HG03575 (cell line): ENCODE measurements around the gene GPS2.

Source experiments
- ATAC-seq: cut with Tn5 transposase; IDR thresholded peaks from one replicate; pipeline ENCODE4 v1.9.1; 2021; ENCODE audit not compliant: unreplicated experiment, insufficient number of reproducible peaks, low FRiP score; ENCODE audit errors: extremely low read depth

Gene GPS2

DNA sequence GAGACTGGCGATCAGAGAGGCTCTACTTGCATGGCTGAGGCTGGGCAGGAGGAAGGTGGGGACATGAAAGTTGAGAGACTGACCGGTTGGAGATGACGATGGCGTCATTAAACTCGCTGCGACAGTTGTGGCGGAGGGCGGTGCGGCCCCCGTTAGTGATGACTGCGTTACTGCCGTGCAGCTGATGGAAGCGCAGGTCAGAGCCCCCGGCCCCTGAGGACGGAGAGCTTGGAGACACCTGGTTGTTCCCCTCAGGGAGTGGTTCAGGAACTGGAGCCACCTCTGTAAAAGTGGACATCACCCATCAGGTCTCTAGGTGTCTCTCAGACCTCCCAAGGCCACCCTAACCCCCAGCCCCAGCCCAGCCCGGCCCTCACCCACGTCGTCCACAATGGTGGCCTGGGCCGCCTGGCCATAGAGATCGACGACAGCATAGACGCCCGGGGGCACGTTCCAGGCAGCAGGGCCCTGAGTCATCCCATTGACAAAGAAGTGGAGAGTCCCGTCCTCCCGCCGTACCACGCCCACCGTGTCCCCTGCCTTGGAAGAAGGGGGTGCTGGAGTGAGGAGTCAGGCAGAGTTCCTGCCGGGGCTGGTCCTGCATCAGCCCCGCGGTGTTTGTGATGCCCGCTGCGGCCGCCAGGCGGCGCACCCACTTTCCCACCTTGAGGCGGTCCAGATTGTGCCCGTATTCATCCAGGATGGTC lies 8.7 kb upstream of the GPS2 start:
- ATAC-seq = no peak

DNA sequence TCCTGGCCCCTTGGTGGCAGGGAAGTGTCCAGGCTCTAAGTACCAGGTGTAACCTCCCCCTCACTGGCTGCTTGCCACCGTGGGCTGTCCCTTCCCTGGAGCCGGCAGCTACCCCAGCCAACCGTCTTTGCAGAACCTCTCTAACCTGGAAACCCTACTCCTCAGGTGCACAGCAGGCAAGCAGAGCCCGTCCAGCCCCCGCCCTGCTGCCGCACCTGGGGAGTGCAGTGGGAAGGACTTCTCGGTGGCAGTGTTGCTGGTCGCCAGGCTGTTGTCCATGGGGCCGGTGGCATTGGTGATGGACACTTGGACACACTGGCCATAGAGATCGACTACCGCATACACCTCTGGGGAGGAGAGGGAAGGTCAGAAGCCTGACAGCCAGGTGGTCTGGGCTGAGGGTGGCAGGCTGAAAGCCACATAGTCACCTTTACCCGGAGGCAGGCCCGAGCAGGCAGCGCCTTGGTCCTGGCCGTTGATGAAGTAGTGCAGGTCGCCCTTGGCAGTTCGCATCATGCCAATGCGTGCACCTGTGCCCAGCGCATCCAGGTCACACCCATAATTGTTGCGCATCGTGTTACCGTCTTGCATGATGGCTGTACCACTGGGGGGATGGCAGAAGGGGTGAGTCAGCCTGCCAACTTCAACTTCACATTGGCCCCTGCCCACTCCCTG lies 7.5 kb upstream of the GPS2 start:
- no peak for ATAC-seq

DNA sequence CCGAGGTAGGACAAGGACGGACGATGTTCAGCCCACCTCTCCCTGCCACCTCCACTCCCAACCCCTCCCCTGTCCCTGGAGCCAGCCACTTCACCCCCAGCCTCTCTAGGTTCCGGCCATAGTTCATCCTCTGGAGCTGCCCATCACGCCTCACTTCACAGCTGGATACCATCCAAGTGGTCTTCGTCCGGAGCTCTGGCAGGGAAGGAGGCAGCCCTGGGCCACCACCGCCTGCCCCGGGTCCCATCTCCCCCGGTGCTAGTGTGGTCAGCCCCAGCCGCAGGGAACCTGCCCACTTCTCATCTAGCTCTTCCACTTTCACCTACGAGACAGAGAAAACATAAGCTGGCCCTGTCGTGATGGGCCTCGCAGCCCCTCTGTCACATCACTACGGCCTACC lies 6.3 kb upstream of the GPS2 start:
- ATAC-seq = no peak

DNA sequence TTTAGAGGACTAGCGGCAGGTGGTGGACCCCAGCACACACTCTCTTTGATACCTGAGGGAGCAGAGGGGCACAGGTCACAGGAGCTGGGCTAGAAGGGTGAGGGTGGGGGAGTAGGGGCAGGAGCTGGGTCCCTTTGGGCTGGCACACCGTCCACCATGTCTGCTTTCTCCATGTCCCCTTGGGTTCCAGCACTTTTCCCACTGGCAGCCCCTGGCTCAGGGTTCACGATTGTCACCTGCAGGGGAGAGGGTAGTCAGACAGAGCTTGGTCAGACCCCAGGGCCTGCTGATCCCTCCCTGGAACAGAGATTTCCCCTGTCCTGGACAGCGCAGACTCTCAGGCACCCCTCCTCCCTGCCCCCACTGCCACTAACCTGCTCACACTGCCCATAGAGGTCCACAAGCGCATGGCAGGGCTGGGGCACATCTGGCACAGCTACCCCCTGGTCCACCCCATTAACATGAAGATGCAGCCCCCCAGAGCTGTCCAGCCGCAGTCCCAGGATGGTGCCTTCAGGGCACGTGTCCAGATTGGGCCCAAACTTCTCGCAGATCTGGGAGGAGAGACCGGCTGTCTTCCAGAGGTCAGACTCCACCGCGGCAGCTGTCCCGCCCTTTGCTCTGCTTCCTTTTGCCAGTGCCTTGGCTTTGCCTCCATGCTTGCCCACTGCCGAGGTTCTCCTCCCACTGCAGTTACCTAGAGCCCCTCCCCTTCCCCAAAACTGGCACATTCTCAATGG lies 3.1 kb upstream of the GPS2 start:
- ATAC-seq = no peak

DNA sequence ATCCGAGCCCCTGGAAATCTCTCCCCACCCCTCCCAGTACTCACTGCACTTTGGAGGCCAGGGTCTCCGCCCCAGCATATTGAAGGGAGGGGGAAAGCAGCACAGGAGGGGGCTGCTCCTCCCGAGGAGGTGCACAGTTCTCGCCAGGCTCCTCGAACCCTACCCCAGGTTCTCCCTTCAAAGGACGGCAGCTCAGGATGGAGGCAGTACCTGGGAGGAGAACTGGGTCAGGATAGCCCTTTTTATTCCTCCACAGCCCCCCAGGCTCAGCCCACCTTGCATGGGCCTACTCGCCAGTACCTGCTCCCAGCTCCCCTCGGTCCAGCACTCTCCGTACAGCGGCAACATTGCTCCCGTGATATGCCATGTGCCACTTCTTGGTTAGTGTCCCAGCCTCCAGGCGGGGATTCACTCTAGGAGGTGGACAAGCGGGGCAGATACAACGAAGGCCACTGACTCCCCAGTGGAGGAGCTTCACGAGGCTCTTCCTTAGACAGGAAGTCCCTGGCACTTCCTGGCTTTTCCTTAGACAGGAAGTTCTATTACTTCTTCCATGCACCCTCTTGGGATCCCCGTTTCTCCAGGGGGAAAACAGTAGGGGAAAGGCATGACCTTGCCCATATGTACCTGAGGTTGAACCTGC lies 2.1 kb upstream of the GPS2 start:
- no peak for ATAC-seq

DNA sequence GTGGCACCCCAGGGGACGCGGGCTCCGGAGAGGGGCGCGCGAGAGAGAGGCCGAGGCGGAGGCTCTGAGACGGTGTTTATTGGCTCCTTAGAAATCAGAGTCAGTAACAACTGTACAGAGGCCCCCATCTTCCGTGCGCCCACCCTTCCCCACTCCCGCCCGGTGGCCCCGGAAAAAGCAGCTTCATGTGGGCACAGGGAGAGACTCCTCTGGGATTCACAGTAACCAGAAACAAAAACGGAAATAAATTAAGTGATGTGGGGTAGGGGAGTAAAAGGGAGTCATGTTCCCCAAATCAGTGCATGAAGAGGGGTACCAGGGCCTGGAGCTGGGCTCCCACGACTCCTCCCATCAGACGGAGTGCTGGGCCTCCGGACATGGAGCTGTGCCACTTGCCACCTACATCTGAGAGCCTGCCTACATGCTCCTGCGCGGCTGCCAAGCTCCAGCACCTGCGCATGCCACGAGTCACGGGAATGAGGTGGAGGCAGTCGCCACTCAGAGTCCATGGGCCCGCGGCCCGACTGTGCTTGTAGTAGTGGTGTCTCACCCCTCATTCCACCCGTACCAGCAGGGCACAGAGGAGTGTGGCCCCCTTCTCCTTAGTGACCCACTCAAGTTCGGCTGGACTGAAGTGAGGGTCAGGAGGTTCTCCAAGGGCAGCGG lies 543 bp upstream of the GPS2 start:
- ATAC-seq = no peak

DNA sequence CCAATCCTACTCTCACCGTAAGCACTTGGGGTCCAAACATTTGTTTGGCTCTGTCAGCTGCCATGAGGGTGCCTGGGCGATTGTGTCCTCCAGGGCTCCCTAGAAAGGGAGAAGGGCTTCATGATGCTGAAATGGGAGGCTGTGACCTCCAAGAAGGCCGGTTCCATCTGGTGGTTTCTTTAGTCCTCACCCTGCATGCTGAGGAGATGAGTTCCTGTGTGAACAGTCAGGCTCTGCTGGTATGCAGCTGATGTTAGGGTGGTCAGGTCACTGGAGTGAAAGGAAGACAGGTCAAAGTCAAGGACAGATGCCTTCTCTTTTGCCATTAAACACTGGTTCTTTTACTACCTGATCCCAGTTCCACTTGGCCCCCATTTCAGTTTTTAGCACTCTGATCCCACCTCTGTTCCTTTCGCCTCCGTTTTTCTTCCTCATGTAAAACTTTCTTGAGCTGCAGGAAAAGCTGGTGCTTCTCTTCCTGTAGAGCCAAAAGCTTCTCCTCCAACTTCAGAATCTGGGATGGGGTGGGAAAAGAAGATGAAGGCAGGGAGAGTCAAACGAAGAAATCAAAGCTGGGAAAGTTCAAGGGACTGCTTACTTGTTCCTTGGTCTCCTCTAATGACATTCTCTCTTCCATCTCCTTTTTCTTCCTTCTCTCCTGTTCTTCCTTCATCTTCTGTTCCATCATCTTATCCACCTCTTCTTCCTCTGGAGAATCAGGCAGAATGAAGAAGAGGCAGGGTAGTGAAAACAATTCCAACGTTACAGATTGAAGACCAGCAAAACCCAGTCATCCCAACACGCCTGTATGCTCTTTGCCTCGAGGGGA lies 1.1 kb downstream of the GPS2 start:
- ATAC-seq = no peak

DNA sequence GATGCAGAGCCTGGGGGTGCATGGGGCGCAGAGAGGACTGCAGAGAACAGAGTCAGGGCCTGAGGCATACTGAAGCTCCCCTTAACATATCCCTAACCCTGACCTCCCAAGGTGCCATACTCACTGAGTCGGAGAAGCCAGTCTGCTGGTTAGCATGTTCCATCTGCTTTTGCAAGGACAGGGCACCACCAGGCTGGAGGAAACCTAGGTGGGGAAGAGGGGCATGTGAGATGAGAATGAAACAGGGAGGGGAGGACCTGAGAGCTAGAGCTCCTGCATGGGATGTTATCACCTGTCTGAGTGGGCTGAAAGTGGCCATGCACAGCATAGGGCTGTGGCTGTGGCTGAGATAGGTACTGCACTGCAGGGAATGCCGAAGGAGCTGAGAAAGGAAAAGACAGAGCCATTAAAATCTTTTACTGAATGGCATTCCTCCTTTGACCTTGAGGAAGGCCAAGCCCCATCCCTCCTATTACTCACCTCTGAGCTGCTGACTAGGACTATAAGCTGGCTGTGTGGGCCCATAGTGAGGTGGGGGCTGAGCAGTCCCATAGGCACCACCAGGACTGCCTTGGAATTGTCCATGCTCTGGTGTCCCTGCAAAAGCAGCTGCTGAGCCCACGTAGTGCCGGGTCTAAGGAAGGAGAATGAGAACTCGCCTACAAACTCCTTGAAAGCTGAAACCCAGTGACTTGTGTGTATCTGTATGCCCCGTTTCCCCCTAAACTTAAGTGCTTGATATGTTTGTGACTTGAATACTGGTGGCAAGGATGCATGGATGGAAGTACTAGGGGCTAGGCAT lies 1.9 kb downstream of the GPS2 start:
- ATAC-seq = no peak

DNA sequence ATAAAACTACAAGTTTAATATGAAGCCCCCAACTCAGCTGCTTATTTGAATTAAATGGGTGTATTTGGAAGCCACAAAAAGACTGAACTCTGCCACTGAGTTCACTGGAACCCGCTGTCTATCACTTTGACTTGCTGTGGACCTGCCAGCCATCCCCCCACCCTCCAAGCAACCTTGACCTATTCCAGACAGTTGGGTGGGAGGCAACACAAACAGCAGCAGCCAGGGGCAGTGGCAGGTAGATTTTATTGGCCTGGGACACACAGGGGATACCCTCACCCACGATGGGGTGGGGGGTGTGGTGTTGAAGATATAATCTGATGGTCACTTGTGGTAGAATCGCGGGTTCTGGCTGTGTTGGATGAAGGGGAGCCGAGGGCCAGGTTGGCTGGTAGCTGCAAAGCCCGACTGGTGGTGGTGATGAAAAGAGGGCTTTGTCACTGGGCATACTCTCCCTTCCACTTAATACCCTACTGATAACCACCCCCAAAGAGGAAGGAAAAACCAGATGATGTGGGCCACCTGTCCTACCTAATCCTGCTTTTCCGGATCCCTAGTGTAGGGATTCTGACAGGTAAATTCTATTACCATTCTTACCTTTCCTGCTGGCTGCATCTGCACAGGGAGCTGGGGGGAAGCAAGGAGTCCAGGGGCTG lies 2.6 kb downstream of the GPS2 start:
- ATAC-seq = no peak

DNA sequence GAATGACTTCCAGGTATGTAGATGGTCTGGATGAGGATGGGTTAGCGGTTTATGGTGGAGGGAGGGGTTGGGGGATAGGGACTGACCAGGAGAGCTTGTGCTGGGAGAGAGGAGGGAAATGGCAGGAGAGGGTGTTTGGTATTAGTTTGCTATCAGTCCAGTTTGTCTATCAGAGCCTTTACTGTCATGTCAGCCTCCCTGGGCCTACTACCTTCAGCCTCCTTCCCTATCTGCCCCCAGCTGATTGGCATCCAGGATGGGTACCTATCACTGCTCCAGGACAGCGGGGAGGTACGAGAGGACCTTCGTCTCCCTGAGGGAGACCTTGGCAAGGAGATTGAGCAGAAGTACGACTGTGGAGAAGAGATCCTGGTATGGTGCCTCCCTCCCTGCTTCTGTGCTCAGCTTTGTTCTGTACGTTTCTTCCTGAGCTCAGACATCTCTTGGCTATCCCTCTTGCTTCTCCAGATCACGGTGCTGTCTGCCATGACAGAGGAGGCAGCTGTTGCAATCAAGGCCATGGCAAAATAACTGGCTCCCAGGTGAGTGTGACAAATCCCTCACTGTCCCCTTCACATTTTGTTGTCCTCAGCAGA lies 4.0 kb downstream of the GPS2 start:
- no peak for ATAC-seq

DNA sequence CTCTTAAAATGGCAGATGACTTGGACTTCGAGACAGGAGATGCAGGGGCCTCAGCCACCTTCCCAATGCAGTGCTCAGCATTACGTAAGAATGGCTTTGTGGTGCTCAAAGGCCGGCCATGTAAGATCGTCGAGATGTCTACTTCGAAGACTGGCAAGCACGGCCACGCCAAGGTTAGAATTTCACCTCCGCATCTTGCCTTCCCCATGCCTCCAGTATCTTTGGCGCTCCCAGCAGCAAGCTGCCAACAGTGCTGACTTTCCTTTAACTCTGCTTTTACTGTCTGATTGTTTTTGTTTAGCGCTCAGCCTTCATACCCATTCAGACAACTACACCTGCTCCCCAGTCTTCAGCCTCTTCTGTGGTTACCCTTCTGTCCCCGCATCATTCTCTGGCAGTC lies 5.5 kb downstream of the GPS2 start:
- no peak for ATAC-seq

DNA sequence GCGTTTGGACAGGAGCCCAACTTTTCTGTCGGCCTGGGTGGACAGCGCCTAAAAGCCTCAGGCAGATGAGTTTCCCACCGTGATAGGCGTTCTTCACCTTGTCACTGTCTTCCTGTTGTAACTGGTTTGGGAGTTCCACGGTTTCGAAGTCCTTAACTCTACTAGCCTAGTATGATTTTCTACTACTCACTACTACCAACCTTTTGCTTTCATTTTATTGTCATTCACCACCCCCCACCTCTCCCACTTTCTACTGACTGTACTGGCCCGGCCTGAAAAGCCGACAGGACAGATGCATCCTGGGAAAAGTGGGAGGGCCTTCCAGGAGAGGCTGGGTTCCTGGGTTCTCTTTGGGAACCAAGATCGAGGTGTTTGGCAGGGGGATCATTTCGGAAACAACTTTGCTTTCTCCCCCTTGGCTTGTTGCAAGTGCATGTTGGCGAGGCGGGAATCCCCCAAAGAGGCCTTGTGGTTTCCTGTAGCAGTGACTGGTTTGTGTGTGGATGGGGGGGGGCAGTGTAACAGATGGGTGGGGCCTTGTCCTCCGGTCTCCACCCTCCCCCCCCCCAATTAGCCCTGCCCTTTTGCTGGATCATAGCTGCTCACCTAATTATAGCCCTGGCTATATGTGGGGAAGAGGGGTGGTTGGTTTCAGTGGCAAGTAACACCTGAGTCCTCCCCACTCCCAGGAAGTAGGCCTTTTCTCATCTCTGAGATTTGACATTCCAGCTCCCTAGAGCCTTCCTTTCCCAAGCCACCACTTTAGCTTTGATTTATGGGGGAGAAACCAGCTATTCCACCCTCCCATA lies 6.3 kb downstream of the GPS2 start:
- ATAC-seq = no peak

DNA sequence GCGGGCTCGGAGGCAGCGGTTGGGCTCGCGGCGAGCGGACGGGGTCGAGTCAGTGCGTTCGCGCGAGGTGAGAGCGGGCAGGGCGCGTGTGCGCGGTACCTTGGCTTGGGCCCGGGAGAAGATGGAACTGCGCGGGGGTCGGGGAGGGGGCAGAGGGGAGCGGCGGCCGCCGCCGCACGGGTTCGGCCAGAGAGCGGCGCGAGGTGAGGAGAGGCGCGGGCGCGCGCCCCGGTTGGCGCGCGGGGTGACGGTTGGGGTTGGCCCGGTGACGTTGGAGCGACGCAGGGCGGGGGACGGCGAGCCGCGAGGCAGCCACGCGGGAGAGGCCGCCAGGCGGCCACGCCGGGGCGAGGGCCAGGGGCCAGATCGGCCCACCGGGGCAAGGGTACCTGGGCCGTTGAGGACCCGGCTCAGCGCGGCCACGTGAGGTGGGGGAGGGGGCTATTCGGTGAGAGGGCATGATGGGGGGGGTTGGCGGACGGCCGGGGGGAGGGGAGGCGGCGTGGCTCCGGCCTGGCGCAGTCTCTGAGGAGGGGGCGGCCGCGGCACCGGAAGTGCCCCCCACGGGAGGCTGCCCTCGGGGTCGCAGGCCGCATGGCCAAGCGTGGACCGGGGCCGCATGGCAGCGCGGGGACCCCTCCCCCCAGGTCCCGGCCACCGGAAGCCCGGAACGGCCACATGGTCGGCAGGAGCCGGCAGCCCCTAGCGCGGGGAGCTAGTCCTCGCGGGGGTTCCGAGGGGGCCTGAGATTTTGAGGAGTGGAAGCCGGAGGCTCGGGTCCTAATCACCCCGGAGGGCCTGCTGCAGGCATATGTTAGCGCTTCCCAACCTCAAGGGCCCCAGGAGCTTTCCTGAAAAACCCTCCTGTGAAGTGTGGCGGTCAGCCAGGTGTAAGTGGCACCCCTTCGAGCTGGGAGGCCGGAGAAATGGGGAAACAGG lies 7.2 kb downstream of the GPS2 start:
- no peak for ATAC-seq

DNA sequence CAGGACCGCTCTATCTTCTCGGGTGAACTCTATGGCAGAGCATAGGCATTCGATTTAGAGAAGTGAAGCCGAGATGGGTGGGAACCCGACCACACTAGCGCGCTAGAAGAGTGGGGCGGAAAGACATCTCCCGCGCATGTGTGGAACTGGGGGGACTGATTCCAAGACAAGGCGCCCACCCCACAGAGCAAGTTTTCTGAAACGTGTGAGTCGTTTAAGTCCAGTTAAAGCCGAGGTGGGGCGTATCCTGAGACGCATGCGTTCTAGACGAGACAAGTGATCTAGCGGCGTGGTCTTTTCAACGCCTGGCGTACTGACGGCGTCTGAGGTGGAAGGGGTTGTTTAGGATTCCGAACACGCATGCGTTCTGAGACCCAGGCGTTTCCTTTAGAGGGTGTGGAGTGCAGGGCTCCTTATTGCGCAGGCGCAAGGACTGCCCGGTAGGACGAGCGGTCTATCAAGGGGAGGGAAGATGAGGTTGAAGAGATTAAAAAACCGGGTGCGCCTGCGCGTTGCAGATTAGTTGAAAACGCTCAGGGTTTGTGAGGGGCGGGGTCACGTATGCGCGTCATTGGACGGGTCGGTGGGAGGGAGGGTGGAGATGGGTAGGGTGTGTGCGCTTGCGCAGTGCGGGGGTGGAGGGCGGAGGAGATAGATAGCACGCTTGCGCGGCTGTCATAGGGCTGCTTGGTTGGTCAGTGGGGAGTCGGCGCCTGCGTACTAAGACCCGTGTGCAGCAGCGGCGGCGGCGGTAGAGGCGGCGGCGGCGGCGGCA lies 8.1 kb downstream of the GPS2 start, which contains the start of gene EIF5A:
TSS of gene EIF5A (plus strand) at position 718 of the 775 bp plus-strand sequence. CDS start 2,008 bp downstream, outside the sequence.
- ATAC-seq = no peak
